Endothelial cell of umbilical vein (primary cell): ENCODE data around the gene RAB37. TPM values are rescaled to one million over a fixed set of nuclear protein-coding genes. Genes with fewer than 3 reads are reported as not detected.

Experiments used
- BruUV-seq: library from RNA; stranded (reverse); fragments of 400-500 nt; replicated peaks from 2 replicates; lab custom pipeline; 2021; lab: Mats Ljungman, UMichigan
- CTCF ChIA-PET: fragments of 300-600, 350-600 bp; sonication (Branson Sonifier 250); formaldehyde crosslinking; loops from one replicate; lab custom pipeline; 2021; ENCODE audit warnings: antibody characterized with exemption, inconsistent platforms; lab: Charles Lee
- POLR2A ChIA-PET: fragments of 300-600, 350-600 bp; sonication (Branson Sonifier 250); formaldehyde crosslinking; loops from one replicate; lab custom pipeline; 2021; ENCODE audit warnings: antibody characterized with exemption, inconsistent platforms; lab: Charles Lee
- DNase-seq: peaks from one replicate; pipeline ENCODE4 v3.0.0-alpha.2; 2011; ENCODE audit warnings: low read depth, low spot score
- FAIRE-seq: peaks from 2 replicates; lab custom pipeline; 2011; peaks lifted over from hg19 to GRCh38; lab: Jason Lieb, UNC
- H2AFZ ChIP-seq: 2 replicates; pipeline ENCODE4 v1.6.0; 2012; ENCODE audit warnings: low read depth, low read length, control low read depth, inconsistent platforms
- H3K27ac ChIP-seq: 2 replicates; pipeline ENCODE4 v1.5.1; 2011; ENCODE audit warnings: low read depth, mild to moderate bottlenecking, control low read depth, low read length, moderate library complexity; ENCODE audit not compliant: insufficient read depth
- H3K27me3 ChIP-seq, 2 experiments: 2 replicates each; pipeline versions ENCODE4 v1.6.0 to v1.6.1; 2011; ENCODE audit warnings: low read length in 2 of 2, mixed read lengths in 1 of 2; ENCODE audit not compliant: control insufficient read depth in 2 of 2, insufficient read depth in 2 of 2
- H3K36me3 ChIP-seq, 2 experiments: 2 replicates in 1 of 2; 3 replicates in 1 of 2; pipeline ENCODE4 v1.5.1; 2011; ENCODE audit warnings: low read length in 2 of 2, mild to moderate bottlenecking in 1 of 2, moderate library complexity in 1 of 2; ENCODE audit not compliant: control insufficient read depth in 2 of 2, insufficient read depth in 2 of 2; ENCODE audit errors: extremely low read depth in 1 of 2
- H3K4me1 ChIP-seq: 3 replicates; pipeline ENCODE4 v1.5.1; 2011; ENCODE audit warnings: mild to moderate bottlenecking, low read length; ENCODE audit not compliant: control insufficient read depth, insufficient read depth; ENCODE audit errors: extremely low read depth
- H3K4me2 ChIP-seq: 2 replicates; pipeline ENCODE4 v1.6.1; 2011; ENCODE audit warnings: low read length, control low read depth, mixed read lengths; ENCODE audit not compliant: insufficient read depth
- H3K4me3 ChIP-seq, 3 experiments: fragments of 200-600 bp in 1 of 3; sonication (generic), shearing (Covaris generic) in 1 of 3; replicated peaks in 1 of 3; 2 replicates each; pipeline ENCODE4 v1.5.1; 2011 to 2016; ENCODE audit warnings: control low read depth in 3 of 3, low read length in 3 of 3, mild to moderate bottlenecking in 2 of 3, inconsistent platforms in 1 of 3, low read depth in 1 of 3, moderate library complexity in 1 of 3; ENCODE audit not compliant: insufficient read depth in 1 of 3
- H3K79me2 ChIP-seq: 2 replicates; pipeline ENCODE4 v1.6.0; 2012; ENCODE audit warnings: low read length, inconsistent platforms; ENCODE audit not compliant: control insufficient read depth, insufficient read depth
- H3K9ac ChIP-seq: replicated peaks from 2 replicates; pipeline ENCODE3; 2011; ENCODE audit warnings: low read length, control low read depth; ENCODE audit not compliant: insufficient read depth; ENCODE audit errors: extremely low read depth
- H3K9me1 ChIP-seq: replicated peaks from 3 replicates; pipeline ENCODE4 v1.6.0; 2011; ENCODE audit warnings: mild to moderate bottlenecking, low read length; ENCODE audit not compliant: control insufficient read depth, insufficient read depth; ENCODE audit errors: extremely low read depth
- H3K9me3 ChIP-seq: replicated peaks from 2 replicates; pipeline ENCODE4 v1.5.1; 2012; ENCODE audit warnings: low read length, inconsistent platforms; ENCODE audit not compliant: control insufficient read depth, insufficient read depth
- H4K20me1 ChIP-seq: replicated peaks from 2 replicates; pipeline ENCODE3; 2011; ENCODE audit warnings: mild to moderate bottlenecking, low read length; ENCODE audit not compliant: control insufficient read depth, insufficient read depth; ENCODE audit errors: extremely low read depth
- EZH2 ChIP-seq: IDR thresholded peaks from 2 replicates; pipeline ENCODE4 v1.6.1; 2012; ENCODE audit warnings: borderline replicate concordance, low read depth, mild to moderate bottlenecking, moderate library complexity, low read length, inconsistent platforms; ENCODE audit not compliant: severe bottlenecking
- FOS ChIP-seq: IDR thresholded peaks from 2 replicates; pipeline ENCODE4 v1.6.1; 2011; ENCODE audit warnings: mild to moderate bottlenecking, low read length, moderate library complexity, borderline replicate concordance; ENCODE audit not compliant: insufficient read depth
- GATA2 ChIP-seq: IDR thresholded peaks from 2 replicates; pipeline ENCODE4 v1.7.0; 2011; ENCODE audit warnings: low read depth, mild to moderate bottlenecking, moderate library complexity, mixed read lengths, low read length; ENCODE audit not compliant: insufficient read length, insufficient read depth
- JUN ChIP-seq: IDR thresholded peaks from 2 replicates; pipeline ENCODE4 v1.6.1; 2011; ENCODE audit warnings: borderline replicate concordance, low read depth; ENCODE audit not compliant: insufficient read length, insufficient read depth
- MYC ChIP-seq: IDR thresholded peaks from one replicate; pipeline ENCODE4 v1.6.1; 2011; ENCODE audit warnings: mild to moderate bottlenecking, low read depth, low read length
- POLR2A ChIP-seq: IDR thresholded peaks from 2 replicates; pipeline ENCODE4 v1.6.1; 2012; ENCODE audit warnings: low read depth, mild to moderate bottlenecking, control low read depth, low read length
- POLR2AphosphoS5 ChIP-seq: IDR thresholded peaks from 2 replicates; pipeline ENCODE4 v1.6.1; 2012; ENCODE audit warnings: low read depth, mild to moderate bottlenecking, control low read depth, low read length, moderate library complexity; ENCODE audit not compliant: insufficient read depth
- dilution Hi-C: fragments of 300-500 bp; cut with MboI; formaldehyde crosslinking; loops from one replicate; pipeline ENCODE4 v1.15.0; 2019; ENCODE audit warnings: low sequenced_read_pairs; ENCODE audit not compliant: extremely low pct_ligation_motif_present
- intact Hi-C: fragments of 100-400 bp; cut with micrococcal nuclease; formaldehyde crosslinking; loops from one replicate; pipeline ENCODE4 v1.10.0; 2022
- polyA plus RNA-seq, 4 experiments: library from polyadenylated mRNA; depleted of rRNA in 3 of 4; stranded (reverse) in 3 of 4; unstranded in 1 of 4; fragments of >200 nt; gene quantifications; 2 replicates each; pipeline versions ENCODE4 v1.2.1 to v1.2.3, GENCODE V29; 2011 to 2012; ENCODE audit warnings: missing spikeins in 1 of 4
- total RNA-seq: library from RNA; stranded (reverse); gene quantifications from 2 replicates; pipeline ENCODE4 v1.2.3, GENCODE V29; 2021
- TF ChIP-seq, protein P1 (sequence below): IDR thresholded peaks from 2 replicates; pipeline ENCODE4 v1.6.1; 2011; ENCODE audit not compliant: insufficient read depth, insufficient read length
- TF ChIP-seq, protein P2 (sequence below), 2 donors: IDR thresholded peaks; 1 replicate in 1 of 2; 2 replicates in 1 of 2; pipeline ENCODE4 v1.5.1; 2011; ENCODE audit warnings: low read length in 2 of 2, mild to moderate bottlenecking in 2 of 2, moderate library complexity in 2 of 2, control low read depth in 1 of 2, inconsistent platforms in 1 of 2, low read depth in 1 of 2; ENCODE audit not compliant: insufficient read depth in 1 of 2; ENCODE audit errors: extremely low read depth in 1 of 2

Gene RAB37
- total and polyA plus RNA-seq, 2 donors (not counting 3 experiments of a cell fraction or from before 2014, with no cell fraction given), result 0.11 TPM; not detected in 1

DNA sequence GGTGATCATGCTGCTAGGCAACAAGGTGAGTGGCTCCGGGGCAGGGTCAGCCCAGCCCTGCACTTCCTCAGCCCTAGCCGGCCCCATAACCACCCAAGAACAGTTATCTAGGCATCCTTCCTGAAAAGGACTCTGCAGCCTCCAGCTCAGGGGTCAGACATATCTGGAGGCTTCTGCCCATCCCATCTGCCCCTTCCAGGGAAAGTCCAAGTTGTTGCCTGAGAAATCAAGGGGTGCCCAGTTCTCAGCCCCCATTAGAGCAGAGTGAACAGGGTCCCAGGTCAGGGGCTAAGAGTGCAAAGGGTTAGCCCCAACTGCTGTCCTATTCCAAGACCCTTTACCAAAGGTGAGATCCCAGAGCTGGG, 7.3 kb downstream of the RAB37 start:
- intact Hi-C loops, result loop anchor here (1.0 to 10.0 kb wide), 5 partner anchors 26 to 1430 kb away; partner anchors contain the start of gene CDC42EP4
- no TSS peak for BruUV-seq

More for the DNA sequence above, 7.3 kb downstream of the RAB37 start:
- no peak overlapping the region for H2AFZ ChIP-seq
- no peak for DNase-seq
- dilution Hi-C loops, result no loop called here
- H4K20me1 ChIP-seq, result no peaks in the 10 kb centered on the region
- H3K4me2 ChIP-seq, result no peak overlapping the region
- no peaks in the 10 kb centered on the region for H3K9me1 ChIP-seq
- H3K9ac ChIP-seq, result no peak overlapping the region
- no peak overlapping the region for H3K27ac ChIP-seq
- CTCF ChIA-PET, result interaction anchor here (0.6 to 4.2 kb wide), 20 partner anchors 8 to 365 kb away, joined by 3 to 84 read pairs (median 8); partner anchors contain the start of genes FDXR and NAT9
- peaks cover 0 to 4% of the 10 kb centered on the region in 2 experiments for H3K27me3 ChIP-seq
- no peaks in the 10 kb centered on the region for H3K36me3 ChIP-seq
- peaks cover 8% of the 10 kb centered on the region for H3K4me1 ChIP-seq
- no peak for FAIRE-seq
- POLR2A ChIA-PET, result interaction anchor here (1.4 kb wide), 1 partner anchor 32 kb away, joined by 4 read pairs; the partner anchor contains the start of gene NAT9
- no peaks in the 10 kb centered on the region for H3K9me3 ChIP-seq
- no peak for TF ChIP-seq MYC
- TF ChIP-seq EZH2, result no peak
- no peak for TF ChIP-seq FOS
- TF ChIP-seq POLR2AphosphoS5, result no peak
- no peak for TF ChIP-seq POLR2A
- no peak for TF ChIP-seq GATA2
- TF ChIP-seq, protein P1, sequence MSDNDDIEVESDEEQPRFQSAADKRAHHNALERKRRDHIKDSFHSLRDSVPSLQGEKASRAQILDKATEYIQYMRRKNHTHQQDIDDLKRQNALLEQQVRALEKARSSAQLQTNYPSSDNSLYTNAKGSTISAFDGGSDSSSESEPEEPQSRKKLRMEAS, result no peak
- no peak for TF ChIP-seq JUN
- TF ChIP-seq, protein P2, sequence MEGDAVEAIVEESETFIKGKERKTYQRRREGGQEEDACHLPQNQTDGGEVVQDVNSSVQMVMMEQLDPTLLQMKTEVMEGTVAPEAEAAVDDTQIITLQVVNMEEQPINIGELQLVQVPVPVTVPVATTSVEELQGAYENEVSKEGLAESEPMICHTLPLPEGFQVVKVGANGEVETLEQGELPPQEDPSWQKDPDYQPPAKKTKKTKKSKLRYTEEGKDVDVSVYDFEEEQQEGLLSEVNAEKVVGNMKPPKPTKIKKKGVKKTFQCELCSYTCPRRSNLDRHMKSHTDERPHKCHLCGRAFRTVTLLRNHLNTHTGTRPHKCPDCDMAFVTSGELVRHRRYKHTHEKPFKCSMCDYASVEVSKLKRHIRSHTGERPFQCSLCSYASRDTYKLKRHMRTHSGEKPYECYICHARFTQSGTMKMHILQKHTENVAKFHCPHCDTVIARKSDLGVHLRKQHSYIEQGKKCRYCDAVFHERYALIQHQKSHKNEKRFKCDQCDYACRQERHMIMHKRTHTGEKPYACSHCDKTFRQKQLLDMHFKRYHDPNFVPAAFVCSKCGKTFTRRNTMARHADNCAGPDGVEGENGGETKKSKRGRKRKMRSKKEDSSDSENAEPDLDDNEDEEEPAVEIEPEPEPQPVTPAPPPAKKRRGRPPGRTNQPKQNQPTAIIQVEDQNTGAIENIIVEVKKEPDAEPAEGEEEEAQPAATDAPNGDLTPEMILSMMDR (IDR thresholded peaks at IDR 0.05; ENCODE audit: extremely low read depth in 1 of 2, insufficient read depth in 1 of 2, low read depth in 1 of 2, low read length in 2 of 2), result no peak
- H3K4me3 ChIP-seq, result no peak overlapping the region
- H3K79me2 ChIP-seq, result no peaks in the 10 kb centered on the region
